Spleen (tissue), 11 donors: Measurements from ENCODE around the gene SMARCD2. TPM values are rescaled to one million over a fixed set of nuclear protein-coding genes. Genes with fewer than 3 reads are reported as not detected.

Experiments used
- DNase-seq: peaks from one replicate; pipeline ENCODE4 v3.0.0-alpha.2; 2020
- H3K27ac ChIP-seq, 8 donors: fragments of 200-600 bp; sonication (generic) in 7 of 8; 1 replicate in 4 of 8; 2 replicates in 4 of 8; pipeline versions ENCODE4 v1.5.0 to v1.8.0; 2016 to 2021; ENCODE audit warnings: inconsistent platforms in 4 of 8, mild to moderate bottlenecking in 4 of 8, moderate library complexity in 1 of 8
- H3K27me3 ChIP-seq, 7 donors: fragments of 200-600 bp; sonication (generic) in 6 of 7; replicated peaks in 1 of 7; 1 replicate in 4 of 7; 2 replicates in 3 of 7; pipeline versions ENCODE4 v1.5.0 to v1.8.0; 2016 to 2021; ENCODE audit warnings: inconsistent platforms in 3 of 7, mild to moderate bottlenecking in 1 of 7
- H3K36me3 ChIP-seq, 6 donors: fragments of 200-600 bp; sonication (generic) in 5 of 6; 1 replicate in 4 of 6; 2 replicates in 2 of 6; pipeline versions ENCODE4 v1.5.0 to v1.8.0; 2016 to 2021; ENCODE audit warnings: inconsistent platforms in 2 of 6
- H3K4me1 ChIP-seq, 6 donors: fragments of 200-600 bp; sonication (generic) in 5 of 6; 1 replicate in 3 of 6; 2 replicates in 3 of 6; pipeline versions ENCODE4 v1.5.0 to v1.8.0; 2016 to 2021; ENCODE audit warnings: inconsistent platforms in 3 of 6
- H3K4me3 ChIP-seq, 8 donors: fragments of 200-600 bp; sonication (generic) in 7 of 8; 1 replicate in 4 of 8; 2 replicates in 4 of 8; pipeline versions ENCODE4 v1.5.0 to v1.8.0; 2016 to 2021; ENCODE audit warnings: inconsistent platforms in 4 of 8, mild to moderate bottlenecking in 4 of 8, moderate library complexity in 2 of 8
- H3K9me3 ChIP-seq, 8 donors: fragments of 200-600 bp; sonication (generic) in 7 of 8; 1 replicate in 4 of 8; 2 replicates in 4 of 8; pipeline versions ENCODE4 v1.5.0 to v1.8.0; 2016 to 2021; ENCODE audit warnings: inconsistent platforms in 4 of 8
- POLR2A ChIP-seq, 3 donors: fragments of 450-650 bp; IDR thresholded peaks; one replicate each; pipeline ENCODE4 v1.5.1; 2017; ENCODE audit warnings: antibody characterized with exemption in 3 of 3, mild to moderate bottlenecking in 1 of 3
- POLR2AphosphoS5 ChIP-seq, 3 donors: sonication (generic); formaldehyde crosslinking; IDR thresholded peaks; one replicate each; pipeline ENCODE4 v1.5.1; 2017; ENCODE audit warnings: antibody characterized with exemption in 3 of 3
- WGBS, 5 donors: extraction: QIAGEN DNeasy Blood & Tissue Kit in 3 of 5; methylation state at CpG; one replicate each; pipeline versions ENCODE4 v1.1.5 to v1.1.7; 2013 to 2018; 5-methylcytosine and 5-hydroxymethylcytosine counted together
- intact Hi-C: fragments of 100-400 bp; cut with DNase I; formaldehyde crosslinking; loops from one replicate; pipeline ENCODE4 v1.15.0; 2023; ENCODE audit warnings: low total_unique reads
- polyA plus RNA-seq, 3 donors: library from polyadenylated mRNA; stranded (reverse); fragments of 200-250 nt; gene quantifications; one replicate each; pipeline ENCODE4 v1.2.1, GENCODE V29; 2013
- small RNA-seq, 4 donors: library from RNA; depleted of rRNA; stranded (forward); fragments of <200 nt; gene quantifications; one replicate each; pipeline ENCODE3, GENCODE V24; 2016
- total RNA-seq, 7 donors: library from RNA; depleted of rRNA in 3 of 7; stranded (reverse); fragments of >200 nt in 3 of 7; fragmentation: NEBNext Ultra II Directional in 4 of 7; extraction: Animal tissue kit (Norgen Biotek cat#: 25700) in 4 of 7; gene quantifications; one replicate each; pipeline versions ENCODE4 v1.1.0 to v1.2.1, GENCODE V29; 2016 to 2021
- TF ChIP-seq, protein P1 (sequence below), 11 experiments: fragments of 200-600 bp in 7 of 11; fragments of 450-650 bp in 4 of 11; sonication (generic) in 4 of 11; IDR thresholded peaks in 8 of 11; conservative IDR thresholded peaks in 3 of 11; 1 replicate in 7 of 11; 2 replicates in 4 of 11; pipeline versions ENCODE4 v1.4.0 to v1.8.0; 2016 to 2021; ENCODE audit warnings: antibody characterized with exemption in 11 of 11, inconsistent platforms in 4 of 11, mild to moderate bottlenecking in 1 of 11
- donor health status: healthy with polysubstance abuse.
- donor health status: DM: no; HTN: no; CAD: no; lungs with moderate emphysema.
- donor health status: DM: no; HTN: no; CAD: no.
- donor health status: Bipolar disorder and iron deficiency.
- donor health status: healthy.
- donor health status: DM: no; HTN: no; CAD: no.
- donor health status: DM: yes; HTN: yes; CAD: no.

Gene SMARCD2
- total and polyA plus RNA-seq, 10 donors: 47.3 to 154 (median 88.6) TPM

DNA sequence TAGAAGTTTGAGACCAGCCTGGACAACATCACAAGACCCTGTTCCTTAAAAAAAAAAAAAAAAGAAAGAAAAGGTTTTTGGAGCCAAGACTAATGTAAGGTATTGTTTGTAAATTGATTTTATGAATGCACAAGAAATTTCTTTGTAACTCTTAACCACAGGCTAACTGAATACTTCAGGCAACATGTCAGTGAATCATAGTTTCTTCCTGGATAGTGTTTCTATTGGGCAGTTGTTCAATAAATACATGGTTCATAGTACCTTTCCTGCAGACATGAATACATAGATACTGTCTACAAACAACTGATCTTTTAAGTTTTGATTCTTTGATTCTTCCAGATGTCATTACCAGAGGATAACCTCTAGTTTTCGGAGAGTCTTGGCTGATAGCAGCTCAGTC, 56.9 kb downstream of the SMARCD2 start:
- TF ChIP-seq POLR2A (IDR thresholded peaks at IDR 0.05) (no peak), POLR2AphosphoS5 (IDR thresholded peaks at IDR 0.05) (no peak)
- TF ChIP-seq, protein P1, sequence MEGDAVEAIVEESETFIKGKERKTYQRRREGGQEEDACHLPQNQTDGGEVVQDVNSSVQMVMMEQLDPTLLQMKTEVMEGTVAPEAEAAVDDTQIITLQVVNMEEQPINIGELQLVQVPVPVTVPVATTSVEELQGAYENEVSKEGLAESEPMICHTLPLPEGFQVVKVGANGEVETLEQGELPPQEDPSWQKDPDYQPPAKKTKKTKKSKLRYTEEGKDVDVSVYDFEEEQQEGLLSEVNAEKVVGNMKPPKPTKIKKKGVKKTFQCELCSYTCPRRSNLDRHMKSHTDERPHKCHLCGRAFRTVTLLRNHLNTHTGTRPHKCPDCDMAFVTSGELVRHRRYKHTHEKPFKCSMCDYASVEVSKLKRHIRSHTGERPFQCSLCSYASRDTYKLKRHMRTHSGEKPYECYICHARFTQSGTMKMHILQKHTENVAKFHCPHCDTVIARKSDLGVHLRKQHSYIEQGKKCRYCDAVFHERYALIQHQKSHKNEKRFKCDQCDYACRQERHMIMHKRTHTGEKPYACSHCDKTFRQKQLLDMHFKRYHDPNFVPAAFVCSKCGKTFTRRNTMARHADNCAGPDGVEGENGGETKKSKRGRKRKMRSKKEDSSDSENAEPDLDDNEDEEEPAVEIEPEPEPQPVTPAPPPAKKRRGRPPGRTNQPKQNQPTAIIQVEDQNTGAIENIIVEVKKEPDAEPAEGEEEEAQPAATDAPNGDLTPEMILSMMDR (IDR thresholded peaks at IDR 0.05 in 8 of 11, conservative IDR thresholded peaks at IDR 0.05 in 3 of 11): no peak
- H3K36me3 ChIP-seq: peaks cover 1 to 93% (median 42%) of the 10 kb centered on the region in 6 donors

DNA sequence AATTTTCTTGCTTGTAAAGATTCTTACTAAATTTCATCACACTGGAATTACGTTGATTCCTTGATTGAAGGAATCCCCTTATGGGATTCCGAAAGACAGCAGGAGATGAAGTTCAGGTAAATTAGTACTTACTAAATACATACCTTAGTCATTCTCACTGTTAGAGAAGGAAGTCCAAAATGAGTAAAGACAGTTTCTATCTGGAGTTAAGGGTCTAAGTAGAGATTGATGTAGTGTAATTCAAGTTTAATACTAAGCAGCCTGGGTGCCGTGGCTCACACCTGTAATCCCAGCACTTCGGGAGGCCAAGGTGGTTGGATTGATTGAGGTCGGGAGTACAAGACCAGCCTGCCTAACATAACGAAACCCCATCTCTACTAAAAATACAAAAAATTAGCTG, 59.0 kb downstream of the SMARCD2 start:
- no peak overlapping the region for H3K4me3 ChIP-seq
- intact Hi-C loops: no loop called here
- no peak for TF ChIP-seq POLR2A (IDR thresholded peaks at IDR 0.05)
- TF ChIP-seq, protein P1 (IDR thresholded peaks at IDR 0.05 in 8 of 11, conservative IDR thresholded peaks at IDR 0.05 in 3 of 11): no peak
- no peak for TF ChIP-seq POLR2AphosphoS5 (IDR thresholded peaks at IDR 0.05)
- H3K9me3 ChIP-seq: no peaks in the 10 kb centered on the region
- H3K36me3 ChIP-seq: peaks cover 0 to 89% (median 33%) of the 10 kb centered on the region in 6 donors
- 75 to 91% (median 82%) methylated on average over 6 of the region's 6 CpGs for WGBS, 5 donors
- H3K4me1 ChIP-seq: peaks cover 5 to 81% (median 37%) of the 10 kb centered on the region in 6 donors
- no peak for DNase-seq
- H3K27me3 ChIP-seq: no peaks in the 10 kb centered on the region
- H3K27ac ChIP-seq: no peak overlapping the region

More for the DNA sequence above, 56.9 kb downstream of the SMARCD2 start:
- Histone ChIP-seq H3K27ac (no peak overlapping the region), H3K9me3 (no peaks in the 10 kb centered on the region), H3K27me3 (no peaks in the 10 kb centered on the region), H3K4me1 (peaks cover 5 to 61% (median 24%) of the 10 kb centered on the region in 6 donors), H3K4me3 (no peak overlapping the region)
- WGBS, 5 donors: 93 to 100% (median 97%) methylated on average over 1 of the region's 1 CpG
- no peak for DNase-seq
- intact Hi-C loops: no loop called here

Small RNA genes lying within 50 kb of the gene (small RNA-seq; reads per million reads assigned to genes)
- 0 reads per million in 4 donors for gene AC040958.1

Other genes with a start within 250 kb of the SMARCD2 start
- 10 to 100 TPM; 10.6 to 16.8 (median 14.9) TPM for gene TACO1, start 241.8 kb downstream of the SMARCD2 start, total RNA-seq
- 10 to 100 TPM; 14.6 to 19.1 (median 16.9) TPM for gene TACO1, start 241.8 kb downstream of the SMARCD2 start, polyA plus RNA-seq
- 100 to 1,000 TPM in 2 of 7 donors, 10 to 100 TPM in 5; 69.9 to 125 (median 94.9) TPM for gene MAP3K3, start 220.3 kb downstream of the SMARCD2 start, total RNA-seq
- gene MAP3K3, start 220.3 kb downstream of the SMARCD2 start, polyA plus RNA-seq: 10 to 100 TPM; 12.2 to 34.1 (median 17.3) TPM
- 100 to 1,000 TPM; 211 to 381 (median 249) TPM for gene LIMD2, start 142.6 kb downstream of the SMARCD2 start, total RNA-seq
- 100 to 1,000 TPM; 414 to 554 (median 480) TPM for gene LIMD2, start 142.6 kb downstream of the SMARCD2 start, polyA plus RNA-seq
- 10 to 100 TPM; 43.9 to 72.0 (median 60.7) TPM for gene STRADA, start 100.9 kb downstream of the SMARCD2 start, total RNA-seq
- gene STRADA, start 100.9 kb downstream of the SMARCD2 start, polyA plus RNA-seq: 10 to 100 TPM; 20.5 to 31.3 (median 26.6) TPM
- gene CCDC47, start 69.1 kb downstream of the SMARCD2 start, total RNA-seq: 10 to 100 TPM; 50.7 to 74.0 (median 63.6) TPM
- 10 to 100 TPM in 2 of 3 donors, 1 to 10 TPM in 1; 8.9 to 15.7 (median 13.1) TPM for gene CCDC47, start 69.1 kb downstream of the SMARCD2 start, polyA plus RNA-seq
- gene DDX42, start 68.5 kb downstream of the SMARCD2 start, total RNA-seq: 100 to 1,000 TPM; 107 to 136 (median 126) TPM
- gene DDX42, start 68.5 kb downstream of the SMARCD2 start, polyA plus RNA-seq: 10 to 100 TPM; 45.0 to 70.5 (median 61.8) TPM
- gene PSMC5, start 15.3 kb downstream of the SMARCD2 start, total RNA-seq: 100 to 1,000 TPM in 2 of 7 donors, 10 to 100 TPM in 5; 74.5 to 102 (median 97.2) TPM
- gene PSMC5, start 15.3 kb downstream of the SMARCD2 start, polyA plus RNA-seq: 100 to 1,000 TPM; 135 to 175 (median 147) TPM
- 10 to 100 TPM; 26.1 to 45.7 (median 37.7) TPM for gene FTSJ3, start 15.0 kb downstream of the SMARCD2 start, total RNA-seq
- 10 to 100 TPM; 13.5 to 22.9 (median 16.3) TPM for gene FTSJ3, start 15.0 kb downstream of the SMARCD2 start, polyA plus RNA-seq
- not detected for gene CSH2, start 31.0 kb upstream of the SMARCD2 start, total RNA-seq
- gene CSH2, start 31.0 kb upstream of the SMARCD2 start, polyA plus RNA-seq: not detected
- not detected for gene GH2, start 39.3 kb upstream of the SMARCD2 start, total RNA-seq
- not detected for gene GH2, start 39.3 kb upstream of the SMARCD2 start, polyA plus RNA-seq
- gene CSH1, start 53.9 kb upstream of the SMARCD2 start, total RNA-seq: not detected
- gene CSH1, start 53.9 kb upstream of the SMARCD2 start, polyA plus RNA-seq: not detected
- gene CSHL1, start 68.6 kb upstream of the SMARCD2 start, total RNA-seq: not detected
- gene CSHL1, start 68.6 kb upstream of the SMARCD2 start, polyA plus RNA-seq: under 1 TPM in 1 of 3 donors, not detected in 2; 0.06 TPM
- 1 to 10 TPM in 2 of 7 donors, under 1 TPM in 3, not detected in 2; 0.47 to 1.4 (median 0.79) TPM for gene GH1, start 76.2 kb upstream of the SMARCD2 start, total RNA-seq
- gene GH1, start 76.2 kb upstream of the SMARCD2 start, polyA plus RNA-seq: 1 to 10 TPM in 1 of 3 donors, under 1 TPM in 2; 0.29 to 1.5 (median 0.65) TPM
- gene CD79B, start 89.6 kb upstream of the SMARCD2 start, total RNA-seq: 100 to 1,000 TPM; 149 to 226 (median 192) TPM
- gene CD79B, start 89.6 kb upstream of the SMARCD2 start, polyA plus RNA-seq: 100 to 1,000 TPM; 386 to 659 (median 624) TPM
- 1 to 10 TPM in 5 of 7 donors, under 1 TPM in 2; 0.54 to 4.0 (median 1.3) TPM for gene SCN4A, start 130.2 kb upstream of the SMARCD2 start, total RNA-seq
- gene SCN4A, start 130.2 kb upstream of the SMARCD2 start, polyA plus RNA-seq: under 1 TPM; 0.14 to 0.70 (median 0.26) TPM
- 1 to 10 TPM; 1.6 to 9.1 (median 3.5) TPM for gene PRR29, start 155.7 kb upstream of the SMARCD2 start, total RNA-seq
- gene PRR29, start 155.7 kb upstream of the SMARCD2 start, polyA plus RNA-seq: 1 to 10 TPM in 1 of 3 donors, under 1 TPM in 2; 0.65 to 3.6 (median 0.73) TPM
- gene ICAM2, start 177.9 kb upstream of the SMARCD2 start, total RNA-seq: 100 to 1,000 TPM; 136 to 412 (median 275) TPM
- 100 to 1,000 TPM in 1 of 3 donors, 10 to 100 TPM in 2; 79.2 to 108 (median 86.7) TPM for gene ICAM2, start 177.9 kb upstream of the SMARCD2 start, polyA plus RNA-seq